Measurements from ENCODE around the gene CCDC148. TPM values are rescaled to one million over a fixed set of nuclear protein-coding genes. Genes with fewer than 3 reads are reported as not detected.
A peak's percentile ranks its signal among the peaks of the same experiment; 100 is the strongest.
"Not testable (repeated sequence)": the region's sequence is repeated elsewhere in the genome, so short reads cannot be mapped to it uniquely, and the experiment has no call there.

CCDC148 gene
- total RNA-seq, 1 donor from 2014 or later = 0.30 TPM

DNA sequence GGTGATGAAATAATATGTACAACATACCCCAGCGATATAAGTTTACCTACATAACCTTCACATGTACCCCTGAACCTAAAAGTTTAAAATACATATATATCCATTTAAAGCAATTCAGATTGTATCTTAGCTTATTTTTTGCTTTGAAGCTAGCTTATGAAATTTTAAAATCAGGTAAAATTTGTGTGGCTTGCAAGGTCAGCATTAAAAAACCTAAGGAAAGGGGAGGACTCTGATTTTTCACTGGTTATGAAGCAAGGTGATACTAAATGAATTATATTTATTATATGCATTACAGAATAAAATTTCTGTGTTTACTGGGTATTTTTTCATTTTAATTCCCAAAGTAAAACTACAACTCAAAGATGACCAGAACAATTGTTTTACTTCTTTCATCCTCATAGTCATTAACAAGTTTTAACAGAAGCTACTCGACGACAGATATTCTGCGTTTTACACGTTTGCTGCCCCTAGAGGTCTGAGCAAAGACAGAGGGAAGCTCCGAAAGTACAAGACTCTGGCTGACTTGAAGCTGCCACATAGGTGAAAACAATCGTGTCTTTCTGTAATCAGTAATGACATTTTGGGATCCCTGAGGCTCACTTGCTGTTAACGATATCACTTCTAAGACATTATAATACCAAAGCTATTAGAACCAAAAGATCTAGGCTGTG, 17.3 kb upstream of the CCDC148 start:
- no peaks in the 10 kb centered on the region for H3K27me3 ChIP-seq (ENCODE audit: low read depth)
- intact Hi-C loops (cut with micrococcal nuclease) = no loop called here
- H3K4me3 ChIP-seq = no peak overlapping the region
- peaks cover 42% of the 10 kb centered on the region for H3K4me1 ChIP-seq
- no peak overlapping the region for H3K27ac ChIP-seq (replicated peaks)
- TF ChIP-seq, protein P1, sequence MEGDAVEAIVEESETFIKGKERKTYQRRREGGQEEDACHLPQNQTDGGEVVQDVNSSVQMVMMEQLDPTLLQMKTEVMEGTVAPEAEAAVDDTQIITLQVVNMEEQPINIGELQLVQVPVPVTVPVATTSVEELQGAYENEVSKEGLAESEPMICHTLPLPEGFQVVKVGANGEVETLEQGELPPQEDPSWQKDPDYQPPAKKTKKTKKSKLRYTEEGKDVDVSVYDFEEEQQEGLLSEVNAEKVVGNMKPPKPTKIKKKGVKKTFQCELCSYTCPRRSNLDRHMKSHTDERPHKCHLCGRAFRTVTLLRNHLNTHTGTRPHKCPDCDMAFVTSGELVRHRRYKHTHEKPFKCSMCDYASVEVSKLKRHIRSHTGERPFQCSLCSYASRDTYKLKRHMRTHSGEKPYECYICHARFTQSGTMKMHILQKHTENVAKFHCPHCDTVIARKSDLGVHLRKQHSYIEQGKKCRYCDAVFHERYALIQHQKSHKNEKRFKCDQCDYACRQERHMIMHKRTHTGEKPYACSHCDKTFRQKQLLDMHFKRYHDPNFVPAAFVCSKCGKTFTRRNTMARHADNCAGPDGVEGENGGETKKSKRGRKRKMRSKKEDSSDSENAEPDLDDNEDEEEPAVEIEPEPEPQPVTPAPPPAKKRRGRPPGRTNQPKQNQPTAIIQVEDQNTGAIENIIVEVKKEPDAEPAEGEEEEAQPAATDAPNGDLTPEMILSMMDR (IDR thresholded peaks at IDR 0.05; ENCODE audit: borderline replicate concordance) = no peak
- no peak for DNase-seq
- H3K36me3 ChIP-seq = peaks cover 19% of the 10 kb centered on the region
- peaks cover 7% of the 10 kb centered on the region for H3K9me3 ChIP-seq (replicated peaks)

GRCh38 chr2:158473300-158473699, 16.7 kb upstream of the CCDC148 start:
- H3K27me3 ChIP-seq (ENCODE audit: low read depth); H3K4me3 ChIP-seq; intact Hi-C loops (cut with micrococcal nuclease); H3K27ac ChIP-seq (replicated peaks); H3K9me3 ChIP-seq (replicated peaks); DNase-seq: not testable (repeated sequence)
- Histone ChIP-seq H3K4me1 (peaks cover 36% of the 10 kb centered on the region), H3K36me3 (peaks cover 19% of the 10 kb centered on the region)

GRCh38 chr2:158472829-158473228, 16.3 kb upstream of the CCDC148 start:
- DNase-seq; intact Hi-C loops (cut with micrococcal nuclease); H3K4me3 ChIP-seq; H3K9me3 ChIP-seq (replicated peaks); H3K27ac ChIP-seq (replicated peaks); H3K27me3 ChIP-seq (ENCODE audit: low read depth): not testable (repeated sequence)
- peaks cover 32% of the 10 kb centered on the region for H3K4me1 ChIP-seq
- H3K36me3 ChIP-seq = peaks cover 19% of the 10 kb centered on the region

GRCh38 chr2:158467248-158467647, 10.7 kb upstream of the CCDC148 start:
- H3K4me1 ChIP-seq = peaks cover 26% of the 10 kb centered on the region
- H3K27ac ChIP-seq (replicated peaks) = no peak overlapping the region
- peaks cover 14% of the 10 kb centered on the region for H3K36me3 ChIP-seq
- TF ChIP-seq, protein P1 (IDR thresholded peaks at IDR 0.05; ENCODE audit: borderline replicate concordance) = no peak
- H3K4me3 ChIP-seq = no peak overlapping the region
- intact Hi-C loops (cut with micrococcal nuclease) = no loop called here
- H3K27me3 ChIP-seq (ENCODE audit: low read depth) = no peaks in the 10 kb centered on the region
- H3K9me3 ChIP-seq (replicated peaks) = no peaks in the 10 kb centered on the region
- DNase-seq = no peak

DNA sequence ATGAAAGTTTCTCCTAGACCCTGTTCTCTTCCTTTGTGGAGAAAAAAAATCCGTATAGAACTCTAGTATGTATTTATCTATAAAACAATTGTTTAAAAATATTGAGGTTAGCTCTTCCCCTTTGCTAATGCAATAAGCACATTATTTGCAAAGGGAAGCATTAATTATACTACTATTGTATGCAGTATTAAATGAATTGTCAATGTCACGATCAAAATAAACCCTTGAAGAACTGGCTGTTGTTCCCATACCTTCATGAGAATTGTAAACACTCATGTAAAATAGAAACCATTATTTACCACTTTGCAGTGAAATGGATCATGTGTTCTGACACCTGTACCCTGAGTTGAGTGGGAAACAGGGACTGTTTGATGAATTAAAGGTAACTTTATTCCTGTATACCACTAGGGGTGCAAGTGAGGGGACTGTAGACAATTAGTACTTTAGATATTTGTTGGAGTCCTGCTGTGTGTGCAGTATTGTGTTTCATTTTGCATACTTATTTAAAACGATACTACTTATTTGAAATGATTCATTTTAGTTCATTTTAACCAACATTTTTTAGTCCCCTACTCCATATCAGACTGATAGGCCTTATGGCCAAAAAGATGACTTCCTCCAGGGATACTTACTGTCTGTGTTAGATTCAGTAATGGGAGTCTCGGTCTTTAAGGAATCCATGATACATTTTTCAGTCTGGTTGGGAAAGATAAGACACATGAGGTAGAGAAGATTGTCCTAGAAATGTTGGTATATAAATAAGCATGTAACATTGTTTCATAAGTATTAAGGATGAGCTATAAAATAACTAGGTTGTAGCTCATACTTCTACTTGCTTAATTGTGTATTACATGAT, 8.1 kb upstream of the CCDC148 start:
- Histone ChIP-seq H3K27ac (replicated peaks) (no peak overlapping the region), H3K27me3 (ENCODE audit: low read depth) (no peaks in the 10 kb centered on the region), H3K4me1 (peaks cover 51% of the 10 kb centered on the region), H3K4me3 (no peak overlapping the region), H3K9me3 (replicated peaks) (no peaks in the 10 kb centered on the region), H3K36me3 (peaks cover 1% of the 10 kb centered on the region)
- no peak for DNase-seq
- intact Hi-C loops (cut with micrococcal nuclease) = no loop called here
- TF ChIP-seq, protein P1 (IDR thresholded peaks at IDR 0.05; ENCODE audit: borderline replicate concordance) = peak; percentile 60

GRCh38 chr2:158463496-158464095, 7.0 kb upstream of the CCDC148 start:
- H3K9me3 ChIP-seq (replicated peaks) = no peaks in the 10 kb centered on the region
- no peak overlapping the region for H3K27ac ChIP-seq (replicated peaks)
- H3K4me3 ChIP-seq = no peak overlapping the region
- DNase-seq = no peak
- H3K36me3 ChIP-seq = no peaks in the 10 kb centered on the region
- intact Hi-C loops (cut with micrococcal nuclease) = no loop called here
- peaks cover 62% of the 10 kb centered on the region for H3K4me1 ChIP-seq
- TF ChIP-seq, protein P1 (IDR thresholded peaks at IDR 0.05; ENCODE audit: borderline replicate concordance) = no peak
- H3K27me3 ChIP-seq (ENCODE audit: low read depth) = no peaks in the 10 kb centered on the region

Data from left ventricle myocardium inferior (tissue), 1 donor.